G401.6 (cell line): ENCODE data around the gene DGKQ.
"Not testable (repeated sequence)": the region's sequence is repeated elsewhere in the genome, so short reads cannot be mapped to it uniquely, and the experiment has no call there.

Source experiments
- FAIRE-seq: peaks from 2 replicates; lab custom pipeline; 2012; peaks lifted over from hg19 to GRCh38; lab: Jason Lieb, UNC

DGKQ gene

GRCh38 chr4:948101-948935, 25.1 kb downstream of the DGKQ start:
- FAIRE-seq: no peak

- no peak for FAIRE-seq
These were observed 25.8 kb downstream of the DGKQ start for GRCh38 chr4:947491-947971.

- no peak for FAIRE-seq
These were observed 26.6 kb downstream of the DGKQ start for GRCh38 chr4:946517-947471.

- no peak for FAIRE-seq
These were observed 27.3 kb downstream of the DGKQ start for GRCh38 chr4:946103-946450.

- no peak for FAIRE-seq
These were observed 27.9 kb downstream of the DGKQ start for GRCh38 chr4:945274-946102.

GRCh38 chr4:939508-939907, 33.9 kb downstream of the DGKQ start:
- not testable (repeated sequence) for FAIRE-seq

- no peak for FAIRE-seq
These were observed 40.7 kb downstream of the DGKQ start for GRCh38 chr4:932713-933070.

- FAIRE-seq: no peak
These were observed 41.2 kb downstream of the DGKQ start, which contains the start of the genes GAK and TMEM175 for GRCh38 chr4:931960-932712. TSS of gene GAK (minus strand) at chr4:932316. CDS start at chr4:932187, 129 bp downstream. TSS of gene TMEM175 (plus strand) at chr4:932460. CDS start at chr4:947740, 15,280 bp downstream.

GRCh38 chr4:931194-931959, 42.0 kb downstream of the DGKQ start:
- FAIRE-seq: no peak

- no peak for FAIRE-seq
These were observed 42.6 kb downstream of the DGKQ start for GRCh38 chr4:930827-931193.

- FAIRE-seq: no peak
These were observed 43.3 kb downstream of the DGKQ start for GRCh38 chr4:930028-930551.

GRCh38 chr4:929096-929765, 44.1 kb downstream of the DGKQ start:
- no peak for FAIRE-seq

GRCh38 chr4:927566-927965, 45.8 kb downstream of the DGKQ start:
- FAIRE-seq: not testable (repeated sequence)

GRCh38 chr4:926538-926937, 46.8 kb downstream of the DGKQ start:
- FAIRE-seq: no peak

- FAIRE-seq: no peak
These were observed 47.4 kb downstream of the DGKQ start for GRCh38 chr4:925771-926500.

- no peak for FAIRE-seq
These were observed 48.2 kb downstream of the DGKQ start for GRCh38 chr4:925171-925570.

GRCh38 chr4:924107-925096, 49.0 kb downstream of the DGKQ start:
- no peak for FAIRE-seq

- no peak for FAIRE-seq
These were observed 51.5 kb downstream of the DGKQ start for GRCh38 chr4:921830-922331.
